GM12878 (cell line): ENCODE measurements around the gene IMMP2L.

Experiments used
- CEBPZ ChIP-seq: fragments of 150-350 bp; IDR thresholded peaks from 2 replicates; pipeline ENCODE4 v1.6.1; 2016; ENCODE audit warnings: low read depth, low read length
- EP300 ChIP-seq, 2 experiments: fragments of 150-350 bp in 1 of 2; IDR thresholded peaks; 2 replicates each; pipeline ENCODE4 v1.6.1; 2011 to 2012; ENCODE audit warnings: low read depth in 2 of 2, low read length in 2 of 2, borderline replicate concordance in 1 of 2, improper control_type of control experiment in 1 of 2, inconsistent platforms in 1 of 2; ENCODE audit not compliant: control insufficient read depth in 1 of 2
- FOS ChIP-seq: IDR thresholded peaks from 3 replicates; pipeline ENCODE4 v1.6.1; 2011; ENCODE audit warnings: borderline replicate concordance; ENCODE audit not compliant: insufficient read length; ENCODE audit errors: extremely low read depth
- GABPA ChIP-seq: IDR thresholded peaks from 2 replicates; pipeline ENCODE4 v1.6.1; 2014; ENCODE audit warnings: antibody characterized with exemption, low read depth, mild to moderate bottlenecking, inconsistent platforms
- IRF3 ChIP-seq: fragments of 450-650 bp; IDR thresholded peaks from 2 replicates; pipeline ENCODE4 v1.6.1; 2014; ENCODE audit warnings: mild to moderate bottlenecking
- KAT2A ChIP-seq: conservative IDR thresholded peaks from 2 replicates; pipeline ENCODE4 v1.6.1; 2011; ENCODE audit warnings: low read depth, low read length; ENCODE audit not compliant: control insufficient read depth
- NKRF ChIP-seq: fragments of 450-650 bp; conservative IDR thresholded peaks from 2 replicates; pipeline ENCODE4 v1.6.1; 2017; ENCODE audit warnings: mild to moderate bottlenecking, moderate library complexity
- POLR2A ChIP-seq: IDR thresholded peaks from 2 replicates; pipeline ENCODE4 v1.6.1; 2011; ENCODE audit warnings: low read depth, mild to moderate bottlenecking, low read length
- POLR2AphosphoS5 ChIP-seq: IDR thresholded peaks from 2 replicates; pipeline ENCODE4 v1.6.1; 2011; ENCODE audit warnings: mild to moderate bottlenecking, low read length, inconsistent platforms
- RCOR1 ChIP-seq: conservative IDR thresholded peaks from 2 replicates; pipeline ENCODE4 v1.6.1; 2012; ENCODE audit warnings: low read depth, low read length, improper control_type of control experiment
- USF2 ChIP-seq: IDR thresholded peaks from 2 replicates; pipeline ENCODE4 v1.6.1; 2011; ENCODE audit warnings: low read depth, low read length, improper control_type of control experiment, borderline replicate concordance
- ZNF274 ChIP-seq: IDR thresholded peaks from one replicate; pipeline ENCODE4 v1.8.0; 2011; ENCODE audit not compliant: insufficient read length, insufficient read depth

GRCh38 chr7:111259991-111260390 lies 302.3 kb downstream of the IMMP2L start:
- TF ChIP-seq IRF3 (no peak), FOS (no peak), KAT2A (no peak), RCOR1 (no peak), POLR2A (no peak), USF2 (no peak), NKRF (no peak), EP300 (IDR thresholded peaks at IDR 0.05; ENCODE audit: borderline replicate concordance in 1 of 2, control insufficient read depth in 1 of 2, low read depth in 2 of 2, low read length in 2 of 2) (no peak), POLR2AphosphoS5 (no peak), ZNF274 (no peak), CEBPZ (no peak), GABPA (no peak)
